ENCODE results near the gene SNAP23. TPM values are rescaled to one million over a fixed set of nuclear protein-coding genes. Genes with fewer than 3 reads are reported as not detected.

SNAP23 gene
- total RNA-seq, 4 donors from 2014 or later, result 19.9 to 102 (median 70.7) TPM

DNA sequence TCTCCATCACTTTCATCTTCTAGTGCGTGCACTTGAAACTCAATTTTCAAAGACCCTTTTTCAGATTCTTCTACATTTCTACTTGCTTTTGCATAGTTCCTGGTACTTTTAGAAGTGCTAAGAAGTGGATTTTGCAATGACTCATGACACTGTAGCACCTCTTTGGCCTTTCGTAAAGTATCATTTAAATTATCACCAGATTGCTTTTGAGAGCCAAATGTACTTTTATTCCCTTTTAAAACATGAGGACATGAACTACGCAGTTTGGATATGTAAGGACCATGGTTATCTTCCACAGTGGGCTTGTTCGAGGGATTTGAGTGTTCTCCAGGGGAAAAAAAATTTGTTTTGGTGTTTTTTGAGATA, 45.0 kb upstream of the SNAP23 start:
- Histone ChIP-seq H3K4me3 (no peak overlapping the region), H3K4me1 (peaks cover 0 to 2% (median 0%) of the 10 kb centered on the region in 4 donors), H3K9me3 (no peaks in the 10 kb centered on the region), H3K27me3 (no peaks in the 10 kb centered on the region), H3K36me3 (peaks cover 0 to 49% (median 18%) of the 10 kb centered on the region in 4 donors), H3K27ac (no peak overlapping the region)
- WGBS, 2 donors (ENCODE audit: low coverage in 1 of 2), result 90 to 100% methylated on average over 3 to 4 of the region's 4 CpGs
- no peak for TF ChIP-seq EP300 (IDR thresholded peaks at IDR 0.05; ENCODE audit: low read depth)
- TF ChIP-seq POLR2AphosphoS5 (IDR thresholded peaks at IDR 0.05), result no peak
- no peak for TF ChIP-seq POLR2A (IDR thresholded peaks at IDR 0.05)
- TF ChIP-seq, protein P1, sequence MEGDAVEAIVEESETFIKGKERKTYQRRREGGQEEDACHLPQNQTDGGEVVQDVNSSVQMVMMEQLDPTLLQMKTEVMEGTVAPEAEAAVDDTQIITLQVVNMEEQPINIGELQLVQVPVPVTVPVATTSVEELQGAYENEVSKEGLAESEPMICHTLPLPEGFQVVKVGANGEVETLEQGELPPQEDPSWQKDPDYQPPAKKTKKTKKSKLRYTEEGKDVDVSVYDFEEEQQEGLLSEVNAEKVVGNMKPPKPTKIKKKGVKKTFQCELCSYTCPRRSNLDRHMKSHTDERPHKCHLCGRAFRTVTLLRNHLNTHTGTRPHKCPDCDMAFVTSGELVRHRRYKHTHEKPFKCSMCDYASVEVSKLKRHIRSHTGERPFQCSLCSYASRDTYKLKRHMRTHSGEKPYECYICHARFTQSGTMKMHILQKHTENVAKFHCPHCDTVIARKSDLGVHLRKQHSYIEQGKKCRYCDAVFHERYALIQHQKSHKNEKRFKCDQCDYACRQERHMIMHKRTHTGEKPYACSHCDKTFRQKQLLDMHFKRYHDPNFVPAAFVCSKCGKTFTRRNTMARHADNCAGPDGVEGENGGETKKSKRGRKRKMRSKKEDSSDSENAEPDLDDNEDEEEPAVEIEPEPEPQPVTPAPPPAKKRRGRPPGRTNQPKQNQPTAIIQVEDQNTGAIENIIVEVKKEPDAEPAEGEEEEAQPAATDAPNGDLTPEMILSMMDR (IDR thresholded peaks at IDR 0.05), result no peak
- DNase-seq, result no peak
- intact Hi-C loops (cut with DNase I; ENCODE audit: low total_unique reads) (no loop called here), in situ Hi-C loops (cut with MboI; ENCODE audit: low pct_ligation_motif_present in 1 of 4, low pct_unique_long_range_greater_than_20kb in 1 of 4, low sequenced_read_pairs in 3 of 4) (no loop called here)

DNA sequence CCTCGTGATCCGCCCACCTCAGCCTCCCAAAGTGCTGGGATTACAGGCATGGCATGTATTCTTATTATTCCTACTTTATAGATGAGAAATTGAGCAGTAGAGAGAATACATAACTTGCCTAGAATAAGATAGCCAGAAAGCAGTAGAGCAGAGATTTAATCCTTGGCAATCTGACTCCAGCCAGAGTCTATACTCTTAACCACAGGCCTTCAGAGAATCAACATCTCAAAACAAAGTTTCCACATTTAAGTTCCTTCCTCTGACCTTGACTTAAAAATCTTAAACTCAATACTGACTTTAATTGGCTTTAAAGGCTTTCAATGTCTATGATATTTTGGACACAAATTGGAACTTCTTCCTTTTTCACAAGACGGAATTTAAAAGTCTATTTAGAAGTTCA, 41.6 kb upstream of the SNAP23 start:
- Histone ChIP-seq H3K27me3 (no peaks in the 10 kb centered on the region), H3K9me3 (no peaks in the 10 kb centered on the region), H3K4me3 (no peak overlapping the region), H3K27ac (no peak overlapping the region), H3K36me3 (peaks cover 0 to 28% (median 11%) of the 10 kb centered on the region in 4 donors), H3K4me1 (peaks cover 0 to 24% (median 4%) of the 10 kb centered on the region in 4 donors)
- WGBS, 2 donors (ENCODE audit: low coverage in 1 of 2), result 90 to 93% methylated on average over 2 to 3 of the region's 3 CpGs
- intact Hi-C loops (cut with DNase I; ENCODE audit: low total_unique reads) (no loop called here), in situ Hi-C loops (cut with MboI; ENCODE audit: low pct_ligation_motif_present in 1 of 4, low pct_unique_long_range_greater_than_20kb in 1 of 4, low sequenced_read_pairs in 3 of 4) (no loop called here)
- TF ChIP-seq POLR2AphosphoS5 (IDR thresholded peaks at IDR 0.05), result no peak
- TF ChIP-seq, protein P1 (IDR thresholded peaks at IDR 0.05), result no peak
- TF ChIP-seq POLR2A (IDR thresholded peaks at IDR 0.05), result no peak
- TF ChIP-seq EP300 (IDR thresholded peaks at IDR 0.05; ENCODE audit: low read depth), result no peak
- no peak for DNase-seq

DNA sequence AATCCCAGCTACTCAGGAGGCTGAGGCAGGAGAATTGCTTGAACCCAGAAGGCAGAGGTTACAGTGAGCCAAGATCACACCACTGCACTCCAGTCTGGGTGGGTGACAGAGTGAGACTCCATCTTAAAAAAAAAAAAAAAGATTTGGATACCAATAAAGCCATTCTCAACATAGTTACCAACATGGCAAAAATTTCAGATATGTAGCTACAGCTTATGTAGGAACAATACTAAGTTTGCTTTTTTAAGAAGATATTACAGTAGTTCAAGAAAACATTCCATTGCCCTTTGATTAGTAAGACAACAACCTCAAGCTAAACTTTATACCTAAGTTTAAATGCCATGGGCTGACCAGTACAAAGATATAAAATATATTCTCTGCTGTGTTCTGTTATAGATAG, 38.9 kb upstream of the SNAP23 start:
- TF ChIP-seq EP300 (IDR thresholded peaks at IDR 0.05; ENCODE audit: low read depth), result no peak
- TF ChIP-seq POLR2AphosphoS5 (IDR thresholded peaks at IDR 0.05), result no peak
- no peak for TF ChIP-seq POLR2A (IDR thresholded peaks at IDR 0.05)
- TF ChIP-seq, protein P1 (IDR thresholded peaks at IDR 0.05), result no peak
- Histone ChIP-seq H3K9me3 (no peaks in the 10 kb centered on the region), H3K27me3 (no peaks in the 10 kb centered on the region), H3K4me1 (peaks cover 0 to 24% (median 4%) of the 10 kb centered on the region in 4 donors), H3K4me3 (peak overlapping the region in 2 of 4 donors; percentile 0 to 40), H3K27ac (peak overlapping the region; percentile 75 to 80 (median 78)), H3K36me3 (peaks cover 0 to 10% (median 4%) of the 10 kb centered on the region in 4 donors)
- in situ Hi-C loops (cut with MboI; ENCODE audit: low pct_ligation_motif_present in 1 of 4, low pct_unique_long_range_greater_than_20kb in 1 of 4, low sequenced_read_pairs in 3 of 4), result no loop called here
- intact Hi-C loops (cut with DNase I; ENCODE audit: low total_unique reads), result no loop called here
- DNase-seq, result no peak

DNA sequence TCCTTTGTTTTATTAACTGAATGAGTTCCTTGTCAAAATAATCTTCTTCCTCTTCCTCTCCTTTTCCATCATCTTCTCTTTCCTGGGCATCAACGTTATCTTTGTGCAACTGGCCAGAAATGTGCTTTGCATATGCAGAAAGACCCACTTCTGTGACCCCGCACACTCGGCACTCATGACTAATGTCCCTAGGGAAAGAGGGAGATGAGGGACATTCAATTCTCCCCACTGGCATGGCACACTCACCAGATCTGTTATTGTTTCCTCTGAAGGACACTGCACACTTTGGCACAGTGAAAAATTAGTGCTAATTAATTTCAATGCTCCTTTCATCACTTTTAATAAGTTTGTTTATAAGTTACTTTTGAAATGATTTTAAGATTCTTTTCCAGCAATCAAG, 38.5 kb upstream of the SNAP23 start:
- WGBS, 2 donors (ENCODE audit: low coverage in 1 of 2), result 52 to 57% methylated on average over 3 of the region's 3 CpGs

More for the DNA sequence above, 38.5 kb upstream of the SNAP23 start:
- DNase-seq, result no peak
- in situ Hi-C loops (cut with MboI; ENCODE audit: low pct_ligation_motif_present in 1 of 4, low pct_unique_long_range_greater_than_20kb in 1 of 4, low sequenced_read_pairs in 3 of 4), result no loop called here
- Histone ChIP-seq H3K27me3 (no peaks in the 10 kb centered on the region), H3K36me3 (peaks cover 0 to 8% (median 3%) of the 10 kb centered on the region in 4 donors), H3K4me3 (peak overlapping the region in 2 of 4 donors; percentile 0 to 40), H3K9me3 (no peaks in the 10 kb centered on the region), H3K27ac (peak overlapping the region; percentile 75 to 80 (median 78)), H3K4me1 (peaks cover 0 to 24% (median 4%) of the 10 kb centered on the region in 4 donors)
- intact Hi-C loops (cut with DNase I; ENCODE audit: low total_unique reads), result no loop called here
- TF ChIP-seq POLR2A (IDR thresholded peaks at IDR 0.05), result no peak
- TF ChIP-seq, protein P1 (IDR thresholded peaks at IDR 0.05), result no peak
- TF ChIP-seq POLR2AphosphoS5 (IDR thresholded peaks at IDR 0.05), result no peak
- no peak for TF ChIP-seq EP300 (IDR thresholded peaks at IDR 0.05; ENCODE audit: low read depth)

All from transverse colon (tissue), 4 donors.